ENCODE results near the gene TBC1D22A.

- no peak for TF ChIP-seq POLR2A (IDR thresholded peaks at IDR 0.05)
- TF ChIP-seq, protein P1, sequence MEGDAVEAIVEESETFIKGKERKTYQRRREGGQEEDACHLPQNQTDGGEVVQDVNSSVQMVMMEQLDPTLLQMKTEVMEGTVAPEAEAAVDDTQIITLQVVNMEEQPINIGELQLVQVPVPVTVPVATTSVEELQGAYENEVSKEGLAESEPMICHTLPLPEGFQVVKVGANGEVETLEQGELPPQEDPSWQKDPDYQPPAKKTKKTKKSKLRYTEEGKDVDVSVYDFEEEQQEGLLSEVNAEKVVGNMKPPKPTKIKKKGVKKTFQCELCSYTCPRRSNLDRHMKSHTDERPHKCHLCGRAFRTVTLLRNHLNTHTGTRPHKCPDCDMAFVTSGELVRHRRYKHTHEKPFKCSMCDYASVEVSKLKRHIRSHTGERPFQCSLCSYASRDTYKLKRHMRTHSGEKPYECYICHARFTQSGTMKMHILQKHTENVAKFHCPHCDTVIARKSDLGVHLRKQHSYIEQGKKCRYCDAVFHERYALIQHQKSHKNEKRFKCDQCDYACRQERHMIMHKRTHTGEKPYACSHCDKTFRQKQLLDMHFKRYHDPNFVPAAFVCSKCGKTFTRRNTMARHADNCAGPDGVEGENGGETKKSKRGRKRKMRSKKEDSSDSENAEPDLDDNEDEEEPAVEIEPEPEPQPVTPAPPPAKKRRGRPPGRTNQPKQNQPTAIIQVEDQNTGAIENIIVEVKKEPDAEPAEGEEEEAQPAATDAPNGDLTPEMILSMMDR (IDR thresholded peaks at IDR 0.05), result no peak
These were observed 297.3 kb downstream of the TBC1D22A start for GRCh38 chr22:47059701-47060161.
